ENCODE data around the gene RBM15. TPM values are rescaled to one million over a fixed set of nuclear protein-coding genes. Genes with fewer than 3 reads are reported as not detected.

RBM15 gene
- total and polyA plus RNA-seq, 2 of the 4 experiments (the other 2 are of a cell fraction): 6.3 to 31.7 TPM

DNA sequence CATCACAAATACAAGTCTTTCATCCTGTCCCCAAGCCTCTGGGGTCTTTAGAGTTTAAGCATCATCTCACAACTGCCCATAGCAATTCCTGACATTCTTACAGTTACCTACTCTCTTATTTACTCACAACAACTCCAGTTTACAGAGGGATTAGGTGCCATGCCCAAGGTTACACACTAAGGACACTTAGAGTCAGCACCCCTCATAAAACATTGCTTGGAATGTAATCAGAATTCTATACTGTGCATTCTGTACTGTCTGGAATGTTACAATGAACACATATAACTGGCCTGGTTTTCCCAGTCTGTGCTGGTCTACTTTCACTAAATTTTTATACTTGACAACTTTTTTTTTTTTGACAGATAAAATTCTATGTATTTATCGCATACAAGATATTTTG lies 14.5 kb upstream of the RBM15 start:
- dilution Hi-C loops (cut with HindIII; ENCODE audit: low sequenced_read_pairs, unreplicated experiment) (no loop called here), in situ Hi-C loops (cut with MboI; ENCODE audit: low sequenced_read_pairs) (no loop called here), intact Hi-C loops (cut with micrococcal nuclease) (no loop called here)
- Histone ChIP-seq H2AK9ac (replicated peaks; ENCODE audit: low read depth, low read length, poor library complexity) (no peak overlapping the region), H3K27me3 (ENCODE audit: control insufficient read depth, insufficient read depth, low read length) (peaks cover 3% of the 10 kb centered on the region; the same call in 1 of the 2 replicates), H3K18ac (ENCODE audit: low read depth, low read length) (no peak overlapping the region), H3K36me3 (ENCODE audit: control insufficient read depth, insufficient read depth, low read length) (no peaks in the 10 kb centered on the region), H2BK120ac (ENCODE audit: low read depth, low read length) (no peak overlapping the region), H2AFZ (replicated peaks; ENCODE audit: low read length, poor library complexity) (no peak overlapping the region), H3K56ac (ENCODE audit: extremely low read depth, insufficient read depth, low read length) (no peak overlapping the region), H3K9ac (ENCODE audit: low read depth, low read length) (no peak overlapping the region), H3K9me1 (ENCODE audit: insufficient read depth, low read length) (no peaks in the 10 kb centered on the region), H2AK5ac (ENCODE audit: low read depth, low read length) (no peak overlapping the region), H3K9me3 (ENCODE audit: control insufficient read depth, insufficient read depth, low read length) (no peaks in the 10 kb centered on the region), H3K4ac (ENCODE audit: low read depth, low read length) (no peak overlapping the region), H3K14ac (replicated peaks; ENCODE audit: low read depth, low read length) (no peak overlapping the region), H3K23ac (ENCODE audit: low read depth, low read length) (no peak overlapping the region), H2BK20ac (ENCODE audit: low read depth, low read length) (no peak overlapping the region), H4K5ac (ENCODE audit: low read depth, low read length) (no peak overlapping the region), H3K4me1 (ENCODE audit: control insufficient read depth, insufficient read depth, low read length) (no peaks in the 10 kb centered on the region), H3K4me2 (ENCODE audit: low read depth, low read length) (no peak overlapping the region), H3K27ac (ENCODE audit: insufficient read depth, low read length) (no peak overlapping the region), H2BK15ac (ENCODE audit: low read depth, low read length) (no peak overlapping the region), H3K79me1 (ENCODE audit: low read depth in 1 of 2, low read length in 2 of 2) (no peaks in the 10 kb centered on the region), H4K91ac (ENCODE audit: insufficient read depth, low read depth, low read length) (no peak overlapping the region), H4K20me1 (ENCODE audit: insufficient read depth, low read length) (no peaks in the 10 kb centered on the region), H4K8ac (ENCODE audit: low read depth in 2 of 2, low read length in 2 of 2) (no peak overlapping the region), H2BK5ac (ENCODE audit: low read depth, low read length, poor library complexity, severe bottlenecking) (no peak overlapping the region), H3K4me3 (ENCODE audit: insufficient read depth, low read depth, low read length) (no peak overlapping the region)
- ChIA-PET POLR2A (ENCODE audit: unreplicated experiment) (no interaction called here), CTCF (no interaction called here)
- no peak for DNase-seq
- BruUV-seq (replicated peaks): no TSS peak
- TF ChIP-seq, protein P1, sequence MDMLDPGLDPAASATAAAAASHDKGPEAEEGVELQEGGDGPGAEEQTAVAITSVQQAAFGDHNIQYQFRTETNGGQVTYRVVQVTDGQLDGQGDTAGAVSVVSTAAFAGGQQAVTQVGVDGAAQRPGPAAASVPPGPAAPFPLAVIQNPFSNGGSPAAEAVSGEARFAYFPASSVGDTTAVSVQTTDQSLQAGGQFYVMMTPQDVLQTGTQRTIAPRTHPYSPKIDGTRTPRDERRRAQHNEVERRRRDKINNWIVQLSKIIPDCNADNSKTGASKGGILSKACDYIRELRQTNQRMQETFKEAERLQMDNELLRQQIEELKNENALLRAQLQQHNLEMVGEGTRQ (IDR thresholded peaks at IDR 0.05; ENCODE audit: low read depth, low read length): no peak
- no peak for TF ChIP-seq BHLHE40 (IDR thresholded peaks at IDR 0.05; ENCODE audit: low read depth, low read length)
- no peak for TF ChIP-seq MXI1 (IDR thresholded peaks at IDR 0.05; ENCODE audit: borderline replicate concordance, low read depth, low read length)
- TF ChIP-seq, protein P2, sequence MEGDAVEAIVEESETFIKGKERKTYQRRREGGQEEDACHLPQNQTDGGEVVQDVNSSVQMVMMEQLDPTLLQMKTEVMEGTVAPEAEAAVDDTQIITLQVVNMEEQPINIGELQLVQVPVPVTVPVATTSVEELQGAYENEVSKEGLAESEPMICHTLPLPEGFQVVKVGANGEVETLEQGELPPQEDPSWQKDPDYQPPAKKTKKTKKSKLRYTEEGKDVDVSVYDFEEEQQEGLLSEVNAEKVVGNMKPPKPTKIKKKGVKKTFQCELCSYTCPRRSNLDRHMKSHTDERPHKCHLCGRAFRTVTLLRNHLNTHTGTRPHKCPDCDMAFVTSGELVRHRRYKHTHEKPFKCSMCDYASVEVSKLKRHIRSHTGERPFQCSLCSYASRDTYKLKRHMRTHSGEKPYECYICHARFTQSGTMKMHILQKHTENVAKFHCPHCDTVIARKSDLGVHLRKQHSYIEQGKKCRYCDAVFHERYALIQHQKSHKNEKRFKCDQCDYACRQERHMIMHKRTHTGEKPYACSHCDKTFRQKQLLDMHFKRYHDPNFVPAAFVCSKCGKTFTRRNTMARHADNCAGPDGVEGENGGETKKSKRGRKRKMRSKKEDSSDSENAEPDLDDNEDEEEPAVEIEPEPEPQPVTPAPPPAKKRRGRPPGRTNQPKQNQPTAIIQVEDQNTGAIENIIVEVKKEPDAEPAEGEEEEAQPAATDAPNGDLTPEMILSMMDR (conservative IDR thresholded peaks at IDR 0.05; ENCODE audit: low read depth, low read length): no peak
- TF ChIP-seq, protein P3, sequence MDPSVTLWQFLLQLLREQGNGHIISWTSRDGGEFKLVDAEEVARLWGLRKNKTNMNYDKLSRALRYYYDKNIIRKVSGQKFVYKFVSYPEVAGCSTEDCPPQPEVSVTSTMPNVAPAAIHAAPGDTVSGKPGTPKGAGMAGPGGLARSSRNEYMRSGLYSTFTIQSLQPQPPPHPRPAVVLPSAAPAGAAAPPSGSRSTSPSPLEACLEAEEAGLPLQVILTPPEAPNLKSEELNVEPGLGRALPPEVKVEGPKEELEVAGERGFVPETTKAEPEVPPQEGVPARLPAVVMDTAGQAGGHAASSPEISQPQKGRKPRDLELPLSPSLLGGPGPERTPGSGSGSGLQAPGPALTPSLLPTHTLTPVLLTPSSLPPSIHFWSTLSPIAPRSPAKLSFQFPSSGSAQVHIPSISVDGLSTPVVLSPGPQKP (IDR thresholded peaks at IDR 0.05; ENCODE audit: borderline replicate concordance, low read depth, low read length): no peak
- no peak for TF ChIP-seq RAD21 (IDR thresholded peaks at IDR 0.05; ENCODE audit: low read length)
- TF ChIP-seq CEBPB (IDR thresholded peaks at IDR 0.05; ENCODE audit: low read depth, low read length): no peak
- TF ChIP-seq RFX5 (IDR thresholded peaks at IDR 0.05; ENCODE audit: low read depth, low read length): no peak
- TF ChIP-seq POLR2A (IDR thresholded peaks at IDR 0.05; ENCODE audit: low read depth, low read length): no peak
- no peak for TF ChIP-seq MAZ (IDR thresholded peaks at IDR 0.05; ENCODE audit: borderline replicate concordance, low read depth, low read length)
- no peak for TF ChIP-seq NFE2L2 (IDR thresholded peaks at IDR 0.05; ENCODE audit: low read depth, low read length)
- TF ChIP-seq MAFK (IDR thresholded peaks at IDR 0.05; ENCODE audit: low read depth, low read length): no peak
- no peak for TF ChIP-seq FOS (IDR thresholded peaks at IDR 0.05; ENCODE audit: low read depth, low read length)
- TF ChIP-seq RCOR1 (IDR thresholded peaks at IDR 0.05; ENCODE audit: insufficient replicate concordance, low read length): no peak
- no peak for TF ChIP-seq SMC3 (IDR thresholded peaks at IDR 0.05; ENCODE audit: low read depth, low read length)
- TF ChIP-seq CHD1 (IDR thresholded peaks at IDR 0.05; ENCODE audit: low read depth, low read length): no peak
- peak; percentile 62 for ATAC-seq (ENCODE audit: low read depth)
- WGBS, 2 experiments (ENCODE audit: extremely low coverage in 2 of 2, insufficient read length in 1 of 2): no CpG with 5 or more reads among the region's 1 CpG

All from IMR-90 (cell line).